Measurements from ENCODE around the gene DLX6.

Gene DLX6

DNA sequence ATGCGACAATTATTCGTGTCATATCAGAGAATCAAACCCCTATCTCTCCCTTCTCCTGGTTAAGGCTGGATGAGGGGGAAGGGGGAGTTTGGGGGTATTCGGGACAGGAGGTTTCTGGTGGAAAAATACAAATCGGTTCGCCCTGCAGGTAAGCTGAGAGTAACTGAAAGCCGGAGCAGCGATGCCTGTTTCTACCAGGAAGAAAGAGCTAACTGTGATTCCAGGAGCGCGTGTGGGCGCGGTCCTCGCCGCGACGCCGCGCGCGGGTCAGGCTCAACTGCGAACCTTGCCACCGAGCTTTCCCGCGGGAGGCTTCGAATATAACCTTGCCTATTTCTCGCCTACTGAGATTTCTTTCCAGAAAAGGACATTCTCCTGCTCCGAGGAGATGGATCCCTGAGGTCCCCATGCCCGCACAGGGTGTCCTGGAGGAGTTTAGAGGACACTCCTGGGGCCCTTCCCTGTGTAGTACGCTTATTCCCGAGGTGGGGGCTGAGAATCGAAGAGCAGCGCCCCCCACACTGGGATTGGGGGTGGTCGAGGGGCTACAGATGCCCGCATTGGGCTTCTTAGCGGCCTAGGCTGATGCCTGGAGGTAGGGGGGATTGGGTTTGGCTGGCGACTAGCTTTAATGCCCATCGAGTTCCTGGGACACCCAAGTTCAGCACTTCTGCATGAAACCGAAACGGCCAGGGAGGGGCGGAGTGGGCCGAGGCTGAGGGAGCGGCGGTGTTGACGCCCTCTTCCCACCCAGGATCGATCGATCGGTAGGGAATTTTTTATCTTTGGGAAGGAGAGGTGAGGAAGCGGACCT lies 13.0 kb upstream of the DLX6 start:
- no peaks in the 10 kb centered on the region for H3K36me3 ChIP-seq (replicated peaks; ENCODE audit: low read depth, low read length)
- TF ChIP-seq EZH2phosphoT487 (IDR thresholded peaks at IDR 0.05; ENCODE audit: low read depth): no peak
- TF ChIP-seq, protein P1, sequence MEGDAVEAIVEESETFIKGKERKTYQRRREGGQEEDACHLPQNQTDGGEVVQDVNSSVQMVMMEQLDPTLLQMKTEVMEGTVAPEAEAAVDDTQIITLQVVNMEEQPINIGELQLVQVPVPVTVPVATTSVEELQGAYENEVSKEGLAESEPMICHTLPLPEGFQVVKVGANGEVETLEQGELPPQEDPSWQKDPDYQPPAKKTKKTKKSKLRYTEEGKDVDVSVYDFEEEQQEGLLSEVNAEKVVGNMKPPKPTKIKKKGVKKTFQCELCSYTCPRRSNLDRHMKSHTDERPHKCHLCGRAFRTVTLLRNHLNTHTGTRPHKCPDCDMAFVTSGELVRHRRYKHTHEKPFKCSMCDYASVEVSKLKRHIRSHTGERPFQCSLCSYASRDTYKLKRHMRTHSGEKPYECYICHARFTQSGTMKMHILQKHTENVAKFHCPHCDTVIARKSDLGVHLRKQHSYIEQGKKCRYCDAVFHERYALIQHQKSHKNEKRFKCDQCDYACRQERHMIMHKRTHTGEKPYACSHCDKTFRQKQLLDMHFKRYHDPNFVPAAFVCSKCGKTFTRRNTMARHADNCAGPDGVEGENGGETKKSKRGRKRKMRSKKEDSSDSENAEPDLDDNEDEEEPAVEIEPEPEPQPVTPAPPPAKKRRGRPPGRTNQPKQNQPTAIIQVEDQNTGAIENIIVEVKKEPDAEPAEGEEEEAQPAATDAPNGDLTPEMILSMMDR (IDR thresholded peaks at IDR 0.05; ENCODE audit: low read depth, low read length): no peak
- peaks cover 15% of the 10 kb centered on the region for H3K27me3 ChIP-seq (ENCODE audit: low read depth, low read length)
- no peak overlapping the region for H3K27ac ChIP-seq (ENCODE audit: low read length)
- H3K4me3 ChIP-seq (ENCODE audit: low read length): no peak overlapping the region
- H3K9ac ChIP-seq (ENCODE audit: low read length): no peak overlapping the region
- H3K79me2 ChIP-seq (ENCODE audit: low read length): no peaks in the 10 kb centered on the region
- H3K4me2 ChIP-seq (ENCODE audit: low read length): no peak overlapping the region
- no peaks in the 10 kb centered on the region for H4K20me1 ChIP-seq (ENCODE audit: insufficient read depth, low read length)
- no peaks in the 10 kb centered on the region for H3K9me3 ChIP-seq (ENCODE audit: insufficient read depth, low read length)
- no peak overlapping the region for H2AFZ ChIP-seq (ENCODE audit: low read depth, low read length)
- H3K4me1 ChIP-seq (ENCODE audit: low read length): no peaks in the 10 kb centered on the region

DNA sequence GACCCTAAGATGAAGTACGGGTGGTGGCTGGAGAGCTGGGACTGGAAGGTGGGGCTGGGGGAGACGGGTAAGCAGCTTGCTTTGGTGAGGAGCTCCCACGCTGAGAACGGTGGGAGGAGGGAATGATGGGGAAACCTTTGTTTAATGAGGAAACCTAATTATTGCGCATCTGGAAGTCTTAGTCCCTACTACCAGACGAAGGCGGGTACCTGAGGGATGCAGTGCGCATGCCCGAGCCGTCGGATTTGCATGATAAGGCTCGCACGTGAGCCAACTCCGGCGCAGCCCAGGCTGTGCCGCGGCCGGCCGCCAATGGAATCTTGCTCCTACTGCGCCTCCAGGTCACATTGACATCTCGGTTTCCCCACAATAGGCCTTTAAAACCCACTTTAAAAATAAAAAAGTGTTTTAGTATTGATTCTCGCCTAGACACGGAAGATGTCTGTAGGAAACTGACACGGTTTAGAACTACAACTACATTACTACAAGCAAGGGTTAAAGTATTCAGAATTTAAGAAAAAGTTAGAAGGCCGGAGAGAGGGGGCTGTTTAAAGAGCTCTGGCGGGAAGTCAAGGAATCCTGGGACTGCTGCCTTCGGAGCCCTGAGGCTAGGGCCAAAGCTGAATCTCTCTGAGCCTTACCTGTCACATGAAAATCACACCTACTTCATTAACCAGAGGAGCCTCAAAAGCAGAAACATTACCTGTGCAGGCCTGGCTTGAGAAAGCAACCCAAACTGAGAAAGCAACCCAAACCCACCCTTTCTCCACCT lies 12.1 kb upstream of the DLX6 start:
- Histone ChIP-seq H3K4me1 (ENCODE audit: low read length) (no peaks in the 10 kb centered on the region), H3K79me2 (ENCODE audit: low read length) (no peaks in the 10 kb centered on the region), H3K27ac (ENCODE audit: low read length) (no peak overlapping the region), H3K9me3 (ENCODE audit: insufficient read depth, low read length) (no peaks in the 10 kb centered on the region), H3K36me3 (replicated peaks; ENCODE audit: low read depth, low read length) (no peaks in the 10 kb centered on the region), H3K4me3 (ENCODE audit: low read length) (no peak overlapping the region), H3K4me2 (ENCODE audit: low read length) (no peak overlapping the region), H2AFZ (ENCODE audit: low read depth, low read length) (no peak overlapping the region), H4K20me1 (ENCODE audit: insufficient read depth, low read length) (no peaks in the 10 kb centered on the region), H3K9ac (ENCODE audit: low read length) (no peak overlapping the region), H3K27me3 (ENCODE audit: low read depth, low read length) (peaks cover 8% of the 10 kb centered on the region; the same call in 1 of the 2 replicates)
- TF ChIP-seq EZH2phosphoT487 (IDR thresholded peaks at IDR 0.05; ENCODE audit: low read depth): no peak
- TF ChIP-seq, protein P1 (IDR thresholded peaks at IDR 0.05; ENCODE audit: low read depth, low read length): no peak

DNA sequence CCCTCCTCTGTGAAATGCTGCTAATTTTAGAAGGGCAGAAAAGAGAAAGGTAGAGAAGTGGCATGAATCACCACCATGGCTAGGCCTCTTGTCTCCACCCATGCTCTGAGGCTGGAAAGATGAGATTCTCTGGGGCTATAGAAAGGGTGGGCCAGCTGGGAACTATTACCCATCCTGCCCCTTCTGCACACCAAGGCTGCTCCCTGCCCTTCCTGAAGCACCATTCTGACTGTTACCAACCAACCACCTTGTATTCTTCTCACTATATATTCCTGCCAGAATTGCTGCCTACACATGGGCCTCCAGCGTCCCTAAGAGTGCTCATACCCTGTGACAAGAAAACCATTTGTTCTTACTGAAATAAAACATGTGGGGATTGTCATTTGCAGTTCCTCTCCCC lies 11.4 kb upstream of the DLX6 start:
- Histone ChIP-seq H3K9ac (ENCODE audit: low read length) (no peak overlapping the region), H3K4me1 (ENCODE audit: low read length) (no peaks in the 10 kb centered on the region), H3K4me2 (ENCODE audit: low read length) (no peak overlapping the region), H2AFZ (ENCODE audit: low read depth, low read length) (no peak overlapping the region), H3K27ac (ENCODE audit: low read length) (no peak overlapping the region), H3K9me3 (ENCODE audit: insufficient read depth, low read length) (no peaks in the 10 kb centered on the region), H3K36me3 (replicated peaks; ENCODE audit: low read depth, low read length) (no peaks in the 10 kb centered on the region), H3K27me3 (ENCODE audit: low read depth, low read length) (peaks cover under 1% of the 10 kb centered on the region; the same call in 1 of the 2 replicates), H3K79me2 (ENCODE audit: low read length) (no peaks in the 10 kb centered on the region), H4K20me1 (ENCODE audit: insufficient read depth, low read length) (no peaks in the 10 kb centered on the region), H3K4me3 (ENCODE audit: low read length) (no peak overlapping the region)
- no peak for TF ChIP-seq EZH2phosphoT487 (IDR thresholded peaks at IDR 0.05; ENCODE audit: low read depth)
- TF ChIP-seq, protein P1 (IDR thresholded peaks at IDR 0.05; ENCODE audit: low read depth, low read length): no peak

DNA sequence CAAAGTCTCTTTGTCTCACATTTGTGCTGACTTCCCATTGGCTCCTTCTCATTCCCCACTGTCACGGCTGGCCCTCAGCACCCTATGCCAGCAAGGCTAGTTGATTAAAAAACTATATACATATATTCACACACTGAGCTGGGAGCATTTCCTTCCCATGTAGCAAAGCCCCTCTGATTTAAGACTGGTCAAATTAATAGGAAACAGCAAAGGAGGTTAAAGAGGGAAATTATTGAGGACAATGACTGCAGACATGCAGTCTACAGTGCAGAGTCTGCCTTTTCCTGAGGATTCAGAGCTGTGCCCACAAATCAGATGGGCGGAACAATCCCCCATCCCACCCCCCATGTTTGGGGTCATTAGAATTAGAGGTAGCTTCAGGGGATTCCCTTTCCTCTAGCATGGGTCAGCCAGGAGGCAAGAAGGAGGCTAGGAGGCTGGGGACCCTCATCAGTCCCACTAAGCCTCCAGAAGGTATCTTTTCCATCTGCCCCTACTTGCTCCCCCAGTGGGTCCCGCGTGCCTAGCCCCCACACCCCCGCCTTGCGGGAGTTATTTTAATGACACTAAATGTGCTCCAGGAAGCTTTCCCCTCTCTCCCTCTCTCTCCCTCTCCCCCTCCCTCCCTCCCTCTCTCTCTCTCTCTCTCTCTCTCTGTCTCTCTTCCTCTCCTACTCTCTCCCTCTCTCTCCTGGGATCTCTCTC lies 9.8 kb upstream of the DLX6 start:
- H3K27me3 ChIP-seq (ENCODE audit: low read depth, low read length): peaks cover 2% of the 10 kb centered on the region; the same call in 1 of the 2 replicates
- no peak overlapping the region for H2AFZ ChIP-seq (ENCODE audit: low read depth, low read length)

More for the DNA sequence above, 9.8 kb upstream of the DLX6 start:
- no peak overlapping the region for H3K4me2 ChIP-seq (ENCODE audit: low read length)
- H4K20me1 ChIP-seq (ENCODE audit: insufficient read depth, low read length): no peaks in the 10 kb centered on the region
- no peaks in the 10 kb centered on the region for H3K9me3 ChIP-seq (ENCODE audit: insufficient read depth, low read length)
- no peak overlapping the region for H3K4me3 ChIP-seq (ENCODE audit: low read length)
- TF ChIP-seq EZH2phosphoT487 (IDR thresholded peaks at IDR 0.05; ENCODE audit: low read depth): no peak
- TF ChIP-seq, protein P1 (IDR thresholded peaks at IDR 0.05; ENCODE audit: low read depth, low read length): no peak
- no peaks in the 10 kb centered on the region for H3K4me1 ChIP-seq (ENCODE audit: low read length)
- H3K9ac ChIP-seq (ENCODE audit: low read length): no peak overlapping the region
- H3K79me2 ChIP-seq (ENCODE audit: low read length): no peaks in the 10 kb centered on the region
- H3K36me3 ChIP-seq (replicated peaks; ENCODE audit: low read depth, low read length): no peaks in the 10 kb centered on the region
- H3K27ac ChIP-seq (ENCODE audit: low read length): no peak overlapping the region

Measured in OCI-LY3 (cell line).